CD14-positive monocyte (primary cell): ENCODE data around the gene CCDC134. TPM values are rescaled to one million over a fixed set of nuclear protein-coding genes. Genes with fewer than 3 reads are reported as not detected.

Experiments used
- DNase-seq, 3 donors: peaks; one replicate each; pipeline ENCODE4 v3.0.0-alpha.2; 2011 to 2022
- H2AFZ ChIP-seq: 2 replicates; pipeline ENCODE4 v1.6.0; 2012; ENCODE audit warnings: mild to moderate bottlenecking, low read depth, low read length, inconsistent platforms; ENCODE audit not compliant: insufficient read depth, poor library complexity, severe bottlenecking
- H3K27ac ChIP-seq, 2 donors: 1 replicate in 1 of 2; 2 replicates in 1 of 2; pipeline ENCODE4 v1.5.1; 2012 to 2013; ENCODE audit warnings: low read length in 2 of 2, control low read depth in 1 of 2, inconsistent platforms in 1 of 2, low read depth in 1 of 2, mild to moderate bottlenecking in 1 of 2
- H3K27me3 ChIP-seq, 2 donors: one replicate each; pipeline versions ENCODE4 v1.6.0 to v1.6.1; 2011 to 2013; ENCODE audit warnings: low read length in 2 of 2; ENCODE audit not compliant: control insufficient read depth in 2 of 2, insufficient read depth in 2 of 2
- H3K36me3 ChIP-seq, 2 donors: replicated peaks in 1 of 2; 1 replicate in 1 of 2; 2 replicates in 1 of 2; pipeline versions ENCODE4 v1.5.1 to v1.6.1; 2012 to 2013; ENCODE audit warnings: low read length in 2 of 2, control low read depth in 1 of 2, inconsistent platforms in 1 of 2, mild to moderate bottlenecking in 1 of 2; ENCODE audit not compliant: insufficient read depth in 2 of 2, control insufficient read depth in 1 of 2
- H3K4me1 ChIP-seq, 2 donors: 1 replicate in 1 of 2; 2 replicates in 1 of 2; pipeline versions ENCODE4 v1.5.1 to v1.6.1; 2012 to 2013; ENCODE audit warnings: low read length in 2 of 2, control low read depth in 1 of 2, inconsistent platforms in 1 of 2, mild to moderate bottlenecking in 1 of 2, moderate library complexity in 1 of 2; ENCODE audit not compliant: insufficient read depth in 2 of 2, control insufficient read depth in 1 of 2
- H3K4me2 ChIP-seq: replicated peaks from 2 replicates; pipeline ENCODE3; 2012; ENCODE audit warnings: low read length, moderate library complexity, mild to moderate bottlenecking; ENCODE audit not compliant: poor library complexity, severe bottlenecking; ENCODE audit errors: extremely low read depth
- H3K4me3 ChIP-seq, 3 experiments: fragments of 200-600 bp in 1 of 3; sonication (generic) in 1 of 3; replicated peaks in 1 of 3; 1 replicate in 2 of 3; 2 replicates in 1 of 3; pipeline ENCODE4 v1.5.1; 2011 to 2013; ENCODE audit warnings: low read length in 3 of 3, mild to moderate bottlenecking in 3 of 3, control low read depth in 2 of 3, low read depth in 2 of 3, inconsistent platforms in 1 of 3, moderate library complexity in 1 of 3
- H3K79me2 ChIP-seq: 2 replicates; pipeline ENCODE4 v1.6.0; 2012; ENCODE audit warnings: mild to moderate bottlenecking, control low read depth, inconsistent platforms, low read length, moderate library complexity; ENCODE audit not compliant: insufficient read depth
- H3K9ac ChIP-seq: 2 replicates; pipeline ENCODE4 v1.6.0; 2017; ENCODE audit warnings: low read length, mild to moderate bottlenecking; ENCODE audit not compliant: insufficient read depth, poor library complexity, severe bottlenecking
- H3K9me3 ChIP-seq, 2 donors: replicated peaks in 1 of 2; 1 replicate in 1 of 2; 2 replicates in 1 of 2; pipeline versions ENCODE4 v1.5.1 to v1.6.1; 2012 to 2013; ENCODE audit warnings: low read length in 2 of 2, control low read depth in 1 of 2; ENCODE audit not compliant: control insufficient read depth in 1 of 2, insufficient read depth in 1 of 2
- H4K20me1 ChIP-seq: 2 replicates; pipeline ENCODE4 v1.6.0; 2012; ENCODE audit warnings: mild to moderate bottlenecking, low read length, control low read depth, moderate library complexity; ENCODE audit not compliant: insufficient read depth
- H3K27ac Mint-ChIP-seq, 7 donors: one replicate each; pipeline ENCODE4 v1.8.0; 2020; ENCODE audit warnings: mild to moderate bottlenecking in 7 of 7, mixed read lengths in 7 of 7, moderate library complexity in 6 of 7, inconsistent platforms in 2 of 7
- H3K27me3 Mint-ChIP-seq, 3 donors: one replicate each; pipeline ENCODE4 v1.8.0; 2021 to 2022; ENCODE audit warnings: low read depth in 3 of 3, mild to moderate bottlenecking in 3 of 3, mixed read lengths in 3 of 3, moderate library complexity in 3 of 3, inconsistent platforms in 1 of 3
- H3K36me3 Mint-ChIP-seq, 2 donors: one replicate each; pipeline ENCODE4 v1.8.0; 2020; ENCODE audit warnings: mixed read lengths in 2 of 2, inconsistent platforms in 1 of 2, mild to moderate bottlenecking in 1 of 2
- H3K4me1 Mint-ChIP-seq: one replicate; pipeline ENCODE4 v1.8.0; 2020; ENCODE audit warnings: mild to moderate bottlenecking, mixed read lengths
- H3K4me3 Mint-ChIP-seq, 2 donors: one replicate each; pipeline ENCODE4 v1.8.0; 2020; ENCODE audit warnings: mild to moderate bottlenecking in 2 of 2, mixed read lengths in 2 of 2, moderate library complexity in 1 of 2
- H3K9me3 Mint-ChIP-seq, 7 donors: one replicate each; pipeline ENCODE4 v1.8.0; 2020 to 2022; ENCODE audit warnings: mixed read lengths in 7 of 7, mild to moderate bottlenecking in 6 of 7, moderate library complexity in 6 of 7, inconsistent platforms in 2 of 7
- WGBS: methylation state at CpG from one replicate; pipeline ENCODE4 v1.1.5; 2013; ENCODE audit warnings: missing lambda C conversion rate; ENCODE audit not compliant: insufficient coverage; 5-methylcytosine and 5-hydroxymethylcytosine counted together
- intact Hi-C, 2 donors: fragments of 100-400 bp; cut with micrococcal nuclease; formaldehyde crosslinking; loops; one replicate each; pipeline versions ENCODE4 v1.15.0 to v1.15.1; 2023
- polyA plus RNA-seq, 3 donors: library from polyadenylated mRNA; depleted of rRNA in 1 of 3; unstranded in 2 of 3; stranded (reverse) in 1 of 3; fragments of 300-500 nt in 2 of 3; fragments of >200 nt in 1 of 3; fragmentation: Illumina TruSeq in 2 of 3; gene quantifications; 1 replicate in 2 of 3; 2 replicates in 1 of 3; pipeline ENCODE4 v1.2.3, GENCODE V29; 2012 to 2021
- TF ChIP-seq, protein P1 (sequence below): fragments of 200-600 bp; IDR thresholded peaks from one replicate; pipeline ENCODE4 v1.8.0; 2022; ENCODE audit warnings: antibody characterized with exemption, mild to moderate bottlenecking

The CCDC134 gene
- polyA plus RNA-seq, 3 donors, result 2.1 to 5.3 (median 2.4) TPM

GRCh38 chr22:41822317-41823057 is 22.0 kb downstream of the CCDC134 start:
- H3K27ac ChIP-seq, result peak overlapping the region in 1 of 2 donors; percentile 28
- peaks cover 0 to 2% (median 0%) of the 10 kb centered on the region in 7 donors for H3K9me3 Mint-ChIP-seq
- intact Hi-C loops, result loop anchor here (2.0 to 5.0 kb wide), 2 partner anchors 35 to 36 kb away; no protein-coding TSS in a partner anchor

GRCh38 chr22:41823797-41824196 is 23.3 kb downstream of the CCDC134 start:
- no peak for DNase-seq

More at GRCh38 chr22:41822317-41823057, 22.0 kb downstream of the CCDC134 start:
- H2AFZ ChIP-seq, result no peak overlapping the region
- H3K9ac ChIP-seq, result no peak overlapping the region
- TF ChIP-seq, protein P1, sequence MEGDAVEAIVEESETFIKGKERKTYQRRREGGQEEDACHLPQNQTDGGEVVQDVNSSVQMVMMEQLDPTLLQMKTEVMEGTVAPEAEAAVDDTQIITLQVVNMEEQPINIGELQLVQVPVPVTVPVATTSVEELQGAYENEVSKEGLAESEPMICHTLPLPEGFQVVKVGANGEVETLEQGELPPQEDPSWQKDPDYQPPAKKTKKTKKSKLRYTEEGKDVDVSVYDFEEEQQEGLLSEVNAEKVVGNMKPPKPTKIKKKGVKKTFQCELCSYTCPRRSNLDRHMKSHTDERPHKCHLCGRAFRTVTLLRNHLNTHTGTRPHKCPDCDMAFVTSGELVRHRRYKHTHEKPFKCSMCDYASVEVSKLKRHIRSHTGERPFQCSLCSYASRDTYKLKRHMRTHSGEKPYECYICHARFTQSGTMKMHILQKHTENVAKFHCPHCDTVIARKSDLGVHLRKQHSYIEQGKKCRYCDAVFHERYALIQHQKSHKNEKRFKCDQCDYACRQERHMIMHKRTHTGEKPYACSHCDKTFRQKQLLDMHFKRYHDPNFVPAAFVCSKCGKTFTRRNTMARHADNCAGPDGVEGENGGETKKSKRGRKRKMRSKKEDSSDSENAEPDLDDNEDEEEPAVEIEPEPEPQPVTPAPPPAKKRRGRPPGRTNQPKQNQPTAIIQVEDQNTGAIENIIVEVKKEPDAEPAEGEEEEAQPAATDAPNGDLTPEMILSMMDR, result peak; percentile 63
- no peaks in the 10 kb centered on the region for H3K4me1 ChIP-seq
- H3K79me2 ChIP-seq, result no peaks in the 10 kb centered on the region
- H3K27me3 ChIP-seq, result no peaks in the 10 kb centered on the region
- Mint-ChIP-seq H3K36me3 (peaks cover 65 to 67% of the 10 kb centered on the region in 2 donors), H3K27ac (peak overlapping the region in 4 of 7 donors; percentile 25 to 79 (median 48)), H3K27me3 (peaks cover 0 to 2% (median 0%) of the 10 kb centered on the region in 3 donors), H3K4me1 (no peaks in the 10 kb centered on the region), H3K4me3 (no peak overlapping the region)
- H3K36me3 ChIP-seq, result peaks cover 25 to 74% of the 10 kb centered on the region in 2 donors
- no peak overlapping the region for H3K4me2 ChIP-seq
- 97% methylated on average over 3 of the region's 3 CpGs for WGBS
- no peaks in the 10 kb centered on the region for H4K20me1 ChIP-seq
- H3K4me3 ChIP-seq, result no peak overlapping the region
- DNase-seq, result peak; percentile 40 to 88 (median 65)
- H3K9me3 ChIP-seq, result no peaks in the 10 kb centered on the region

More at GRCh38 chr22:41823797-41824196, 23.3 kb downstream of the CCDC134 start:
- intact Hi-C loops, result loop anchor here (2.0 to 5.0 kb wide), 2 partner anchors 34 to 35 kb away; no protein-coding TSS in a partner anchor
- H3K4me3 ChIP-seq, result no peak overlapping the region
- WGBS, result 78% methylated on average over 6 of the region's 6 CpGs
- no peaks in the 10 kb centered on the region for H3K4me1 Mint-ChIP-seq
- no peaks in the 10 kb centered on the region for H3K4me1 ChIP-seq
- no peak overlapping the region for H2AFZ ChIP-seq
- H4K20me1 ChIP-seq, result no peaks in the 10 kb centered on the region
- H3K27me3 Mint-ChIP-seq, result peaks cover 0 to 2% (median 0%) of the 10 kb centered on the region in 3 donors
- peaks cover 58 to 62% of the 10 kb centered on the region in 2 donors for H3K36me3 Mint-ChIP-seq
- no peaks in the 10 kb centered on the region for H3K9me3 ChIP-seq
- H3K4me3 Mint-ChIP-seq, result no peak overlapping the region
- H3K27me3 ChIP-seq, result no peaks in the 10 kb centered on the region
- peaks cover 0 to 2% (median 0%) of the 10 kb centered on the region in 7 donors for H3K9me3 Mint-ChIP-seq
- TF ChIP-seq, protein P1, result no peak
- no peak overlapping the region for H3K4me2 ChIP-seq
- no peak overlapping the region for H3K9ac ChIP-seq
- no peak overlapping the region for H3K27ac ChIP-seq
- H3K36me3 ChIP-seq, result peaks cover 22 to 63% of the 10 kb centered on the region in 2 donors
- no peaks in the 10 kb centered on the region for H3K79me2 ChIP-seq
- H3K27ac Mint-ChIP-seq, result peak overlapping the region in 4 of 7 donors; percentile 41 to 68 (median 62)
